Endothelial cell of coronary artery (primary cell): Measurements from ENCODE around the gene DNAJA3. TPM values are rescaled to one million over a fixed set of nuclear protein-coding genes. Genes with fewer than 3 reads are reported as not detected.

Source experiments
- total RNA-seq: library from RNA; depleted of rRNA; stranded (reverse); fragments of >200 nt; gene quantifications from 2 replicates; pipeline ENCODE4 v1.2.3, GENCODE V29; 2014

DNAJA3 gene
- 43.5 and 53.1 TPM in 2 replicates for total RNA-seq

GRCh38 chr16:4425378-4426020 lies at the start of gene DNAJA3:
TSS of gene DNAJA3 (plus strand) at chr16:4425868. CDS start at chr16:4425882, 14 bp downstream.

DNA sequence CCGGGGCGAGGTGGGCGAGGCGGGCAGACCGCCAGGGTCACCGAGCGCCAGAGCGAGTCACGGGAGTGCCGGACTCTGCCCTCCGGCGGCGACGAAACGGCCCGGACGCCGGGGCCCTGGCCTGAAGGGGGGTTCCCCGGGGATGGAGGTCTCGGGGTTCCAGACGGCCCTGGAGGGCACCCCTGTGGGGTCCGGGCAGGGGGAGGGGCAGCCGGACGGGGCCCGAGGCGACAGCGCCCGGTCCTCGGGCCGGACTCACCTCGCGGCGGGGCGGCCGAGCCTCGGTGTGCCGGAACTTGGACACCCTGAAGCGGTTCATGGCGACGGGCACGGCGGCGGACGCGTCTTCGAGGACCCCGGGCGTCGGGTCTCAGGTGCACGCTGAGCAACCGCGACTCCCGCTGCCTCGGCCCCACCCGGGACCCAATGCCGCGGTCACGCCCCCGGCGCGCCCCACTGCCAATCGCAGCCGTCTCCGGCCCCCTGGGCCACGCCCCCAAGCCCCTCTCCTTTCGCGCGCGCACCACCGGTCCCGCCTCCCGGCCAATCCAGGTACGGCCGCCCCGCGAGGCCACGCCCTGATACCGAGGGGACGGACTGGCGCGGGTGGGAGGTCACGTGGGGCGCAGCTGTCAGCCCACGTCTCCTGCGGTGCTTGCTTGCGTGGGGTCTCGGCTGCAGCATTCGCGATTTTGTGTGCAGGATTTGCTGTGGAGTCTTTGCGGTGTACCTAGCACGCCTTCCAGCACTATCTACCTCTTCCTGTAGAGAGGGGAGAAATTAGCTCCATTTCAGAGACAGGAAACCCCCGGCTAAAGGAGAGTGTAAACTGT lies 9.3 kb upstream of the DNAJA3 start, which contains the start of gene CORO7:
CORO7 (minus strand) TSS at position 397 of the 833 bp plus-strand sequence; CDS start at position 319, 78 bp downstream.

GRCh38 chr16:4474192-4474961 lies 48.7 kb downstream of the DNAJA3 start, which contains the start of gene NMRAL1:
TSS of gene NMRAL1 (minus strand) at chr16:4474625. CDS start at chr16:4474132, 493 bp downstream.

DNA sequence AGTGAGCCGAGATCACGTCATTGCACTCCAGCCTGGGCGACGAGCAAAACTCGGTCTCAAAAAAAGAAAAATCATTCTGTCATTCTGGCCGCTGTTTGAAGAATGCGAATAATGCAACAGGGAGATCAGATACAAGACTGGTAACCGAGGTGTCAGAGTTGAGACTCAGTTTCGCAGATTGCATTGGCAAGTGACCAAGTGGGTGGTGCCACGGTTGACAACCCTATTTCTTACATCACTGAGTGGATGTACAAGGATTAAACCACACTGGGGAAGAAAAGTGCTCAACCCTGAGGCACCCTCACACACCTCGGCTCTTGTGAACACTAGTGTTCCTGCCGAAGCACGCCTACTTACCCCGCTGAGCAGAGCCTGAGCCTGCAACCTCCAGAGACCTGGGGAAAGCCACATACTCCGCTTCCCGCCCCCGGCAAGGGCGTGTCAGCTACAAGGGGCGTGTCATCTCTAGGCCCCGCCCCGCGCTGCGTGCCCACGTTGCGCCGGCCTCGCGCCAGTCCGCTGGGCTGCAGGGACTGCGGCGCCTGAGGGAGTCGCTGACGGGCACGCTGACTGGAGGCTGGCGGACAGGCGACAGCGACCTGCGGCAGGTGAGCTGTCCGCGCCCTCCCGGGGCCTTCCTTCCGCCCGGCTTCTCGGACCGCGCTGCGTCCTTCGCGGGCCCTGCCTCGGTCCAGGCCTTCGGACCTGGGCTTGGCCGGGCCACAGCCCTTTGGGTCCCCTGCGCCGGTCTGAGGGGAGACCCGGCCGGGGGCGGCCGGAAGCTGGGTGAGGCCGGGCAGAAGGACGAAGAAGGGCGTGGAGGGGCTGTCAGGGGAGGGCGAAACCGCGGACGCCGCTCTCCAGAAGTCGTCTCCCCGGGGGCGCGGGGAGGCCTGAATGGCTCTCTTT lies 50.5 kb downstream of the DNAJA3 start, which contains the start of gene HMOX2:
HMOX2 (plus strand) TSS at position 519 of the 909 bp plus-strand sequence. CDS start 29,127 bp downstream, outside the sequence.

Other genes starting within 250 kb of the DNAJA3 start
- gene SRL, start 183.8 kb upstream of the DNAJA3 start, total RNA-seq: under 0.01 TPM in 2 replicates
- 6.3 and 8.9 TPM in 2 replicates for gene TFAP4, start 152.8 kb upstream of the DNAJA3 start, total RNA-seq
- 0.99 and 1.8 TPM in 2 replicates for gene GLIS2, start 109.8 kb upstream of the DNAJA3 start, total RNA-seq
- 31.5 and 34.1 TPM in 2 replicates for gene PAM16, start 74.5 kb upstream of the DNAJA3 start, total RNA-seq
- gene VASN, start 54.0 kb upstream of the DNAJA3 start, total RNA-seq: 0.18 and 4.0 TPM in 2 replicates
- 38.2 and 40.3 TPM in 2 replicates for gene CORO7, start 9.3 kb upstream of the DNAJA3 start, total RNA-seq
- gene NMRAL1, start 48.8 kb downstream of the DNAJA3 start, total RNA-seq: 64.6 and 69.6 TPM in 2 replicates
- 113 and 193 TPM in 2 replicates for gene HMOX2, start 50.5 kb downstream of the DNAJA3 start, total RNA-seq
- 11.2 and 11.8 TPM in 2 replicates for gene CDIP1, start 112.9 kb downstream of the DNAJA3 start, total RNA-seq
- gene C16orf96, start 130.5 kb downstream of the DNAJA3 start, total RNA-seq: not detected in 2 replicates
- gene UBALD1, start 189.0 kb downstream of the DNAJA3 start, total RNA-seq: 3.9 and 4.9 TPM in 2 replicates
- gene MGRN1, start 199.0 kb downstream of the DNAJA3 start, total RNA-seq: 17.9 and 24.5 TPM in 2 replicates